ENCODE data around the gene PTPRQ.

PTPRQ gene

GRCh38 chr12:80707830-80708258 lies 263.8 kb downstream of the PTPRQ start:
- no peak for DNase-seq

- DNase-seq = no peak
Observed at GRCh38 chr12:80708259-80708974, 264.4 kb downstream of the PTPRQ start.

GRCh38 chr12:80708975-80709328 lies 264.9 kb downstream of the PTPRQ start:
- DNase-seq = no peak

- no peak for DNase-seq
Observed at GRCh38 chr12:80709811-80710726, 266.0 kb downstream of the PTPRQ start.

GRCh38 chr12:80710727-80711449 lies 266.9 kb downstream of the PTPRQ start:
- no peak for DNase-seq

GRCh38 chr12:80711866-80712265 lies 267.8 kb downstream of the PTPRQ start:
- DNase-seq = no peak

GRCh38 chr12:80712866-80713265 lies 268.8 kb downstream of the PTPRQ start:
- no peak for DNase-seq

- no peak for DNase-seq
Observed at GRCh38 chr12:80713419-80713818, 269.4 kb downstream of the PTPRQ start.

- no peak for DNase-seq
Observed at GRCh38 chr12:80714055-80714454, 270.0 kb downstream of the PTPRQ start.

GRCh38 chr12:80714846-80715245 lies 270.8 kb downstream of the PTPRQ start:
- DNase-seq = no peak

- DNase-seq = no peak
Observed at GRCh38 chr12:80715713-80716249, 271.7 kb downstream of the PTPRQ start.

GRCh38 chr12:80716696-80717469 lies 272.8 kb downstream of the PTPRQ start, which contains the start of gene MYF5:
Gene MYF5, plus strand, starts transcription at chr12:80716912. Its CDS starts 152 bp downstream, at chr12:80717064.
- DNase-seq = no peak

- no peak for DNase-seq
Observed at GRCh38 chr12:80717856-80718255, 273.8 kb downstream of the PTPRQ start.

- no peak for DNase-seq
Observed at GRCh38 chr12:80720516-80720915, 276.5 kb downstream of the PTPRQ start.

- DNase-seq = no peak
Observed at GRCh38 chr12:80721326-80721725, 277.3 kb downstream of the PTPRQ start.
